HT-29 (cell line): ENCODE results near the gene MYO1E. TPM values are rescaled to one million over a fixed set of nuclear protein-coding genes. Genes with fewer than 3 reads are reported as not detected.
A peak's percentile ranks its signal among the peaks of the same experiment; 100 is the strongest.

ENCODE experiments used
- DNase-seq: peaks from one replicate; pipeline ENCODE4 v3.0.0-alpha.2; 2015; ENCODE audit warnings: low spot score
- total RNA-seq: library from RNA; depleted of rRNA; stranded (reverse); fragments of >200 nt; shearing (Covaris generic); gene quantifications from 2 replicates; pipeline ENCODE4 v1.2.3, GENCODE V29; 2014

MYO1E gene
- total RNA-seq, 1 experiment from 2014 or later, result 77.4 TPM

DNA sequence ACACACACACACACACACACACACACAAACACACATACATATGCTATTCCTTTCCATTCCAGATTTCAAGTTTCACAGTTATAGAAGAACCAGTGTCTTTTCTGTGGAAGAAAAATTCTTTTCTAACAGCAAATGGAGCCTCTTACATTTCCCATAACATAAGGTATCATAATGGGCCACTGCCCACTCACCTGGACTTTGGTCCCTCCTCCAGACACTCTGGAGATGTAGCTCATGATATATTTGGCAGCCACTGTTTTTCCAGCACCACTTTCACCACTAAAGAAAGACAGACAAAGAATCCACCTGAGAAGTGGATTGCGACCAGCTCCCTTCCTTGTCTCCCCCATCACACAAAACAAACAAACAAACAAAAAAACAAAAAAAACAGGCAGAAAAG lies 136.3 kb downstream of the MYO1E start:
- no peak for DNase-seq

DNA sequence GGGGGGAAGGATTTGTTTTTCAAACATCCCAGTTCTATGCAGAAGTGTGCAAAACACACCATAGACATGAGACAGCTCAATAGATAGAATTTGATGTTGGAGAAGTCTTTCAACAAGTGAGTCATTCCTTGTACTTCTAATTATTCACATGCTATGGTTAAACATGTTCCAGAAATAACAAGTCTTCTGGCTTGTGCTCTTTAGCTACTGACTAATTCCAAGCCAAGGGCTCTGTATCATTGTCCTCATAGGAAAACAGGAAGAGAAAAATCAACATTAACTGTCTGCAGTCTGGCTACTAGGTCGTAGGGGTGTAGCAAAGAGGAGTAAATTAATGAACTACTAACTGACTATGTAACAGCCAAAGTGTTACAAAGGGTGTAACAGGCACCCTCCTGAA lies 140.2 kb downstream of the MYO1E start:
- DNase-seq, result no peak

DNA sequence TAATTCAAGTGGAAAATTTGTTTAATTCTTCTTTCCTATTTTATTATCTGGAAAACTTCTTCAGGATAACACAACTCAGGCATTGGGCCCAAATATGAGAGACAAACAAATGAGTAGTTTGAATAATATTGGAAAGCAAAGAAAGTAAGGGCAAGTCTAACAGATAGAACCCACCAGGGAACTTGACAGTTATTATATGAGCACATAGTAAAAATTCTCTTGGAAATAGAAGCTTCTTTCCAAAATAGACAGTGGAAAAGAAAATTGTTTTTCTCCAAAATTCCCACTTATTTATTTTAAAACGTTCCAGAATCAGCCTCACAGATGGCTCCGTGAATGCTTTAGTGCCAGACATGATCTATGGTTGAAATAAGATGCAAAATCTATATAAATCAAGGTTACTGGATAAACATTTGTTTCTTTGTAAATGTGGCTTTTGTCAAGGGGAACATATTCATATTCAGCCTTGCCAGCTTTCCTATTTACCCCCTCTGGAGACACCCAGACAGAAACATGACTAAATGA lies 142.1 kb downstream of the MYO1E start:
- DNase-seq, result no peak

DNA sequence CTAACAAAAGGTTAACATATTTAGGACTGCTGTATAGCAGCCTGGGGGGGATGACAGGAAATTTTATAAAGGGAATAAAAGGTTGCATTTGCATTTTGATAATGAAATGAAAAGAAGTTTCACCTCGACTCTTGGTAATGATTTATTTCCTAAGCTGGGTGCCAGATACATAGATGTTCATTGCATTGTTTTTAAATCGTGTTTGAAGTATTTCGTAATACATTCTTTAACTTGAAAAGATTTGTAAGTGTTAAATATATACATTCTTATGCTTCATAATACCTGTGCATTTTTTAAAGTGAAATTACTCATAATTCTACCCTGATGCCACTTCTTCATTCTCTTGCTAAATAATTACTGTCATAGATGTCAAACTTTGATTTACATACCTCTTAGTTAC lies 143.2 kb downstream of the MYO1E start:
- no peak for DNase-seq

DNA sequence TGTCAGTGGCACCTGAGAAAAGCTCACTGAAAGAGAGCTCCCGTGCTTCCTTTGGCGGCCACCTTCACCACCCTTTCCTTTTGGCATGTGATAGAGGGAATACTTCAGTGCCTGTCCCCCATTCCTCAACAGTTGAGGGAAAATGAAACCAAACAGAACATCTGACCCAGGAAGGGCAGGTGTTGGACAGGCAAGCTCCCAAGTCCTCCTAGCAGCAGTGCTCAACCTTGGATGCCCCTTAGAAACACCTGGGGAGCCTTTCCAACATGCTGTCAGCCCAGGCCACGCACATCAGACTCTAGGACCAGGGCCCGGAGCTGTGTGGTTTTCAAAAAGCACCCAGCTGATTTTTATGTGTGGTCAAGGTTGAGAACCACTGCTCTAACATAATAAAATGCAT lies 143.7 kb downstream of the MYO1E start:
- DNase-seq, result no peak

DNA sequence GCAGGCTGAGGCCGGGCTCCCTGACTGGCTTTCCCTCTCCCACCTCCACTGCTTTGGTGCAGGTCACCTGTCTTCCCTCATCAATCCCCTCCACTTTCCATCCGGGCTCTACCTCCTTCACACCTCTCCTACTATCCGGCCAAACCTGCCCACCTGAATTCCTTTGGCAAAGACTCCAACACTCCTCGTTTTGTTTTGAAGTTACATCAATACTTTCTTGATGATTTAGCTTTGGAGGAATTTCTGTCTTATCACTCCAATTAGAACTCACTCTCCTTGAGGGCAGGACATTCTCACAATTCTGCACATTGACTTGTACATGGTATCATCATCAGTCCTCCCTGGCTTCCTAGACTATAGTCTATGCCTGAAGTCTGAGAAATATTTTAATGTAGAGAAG lies 145.7 kb downstream of the MYO1E start:
- DNase-seq, result no peak

DNA sequence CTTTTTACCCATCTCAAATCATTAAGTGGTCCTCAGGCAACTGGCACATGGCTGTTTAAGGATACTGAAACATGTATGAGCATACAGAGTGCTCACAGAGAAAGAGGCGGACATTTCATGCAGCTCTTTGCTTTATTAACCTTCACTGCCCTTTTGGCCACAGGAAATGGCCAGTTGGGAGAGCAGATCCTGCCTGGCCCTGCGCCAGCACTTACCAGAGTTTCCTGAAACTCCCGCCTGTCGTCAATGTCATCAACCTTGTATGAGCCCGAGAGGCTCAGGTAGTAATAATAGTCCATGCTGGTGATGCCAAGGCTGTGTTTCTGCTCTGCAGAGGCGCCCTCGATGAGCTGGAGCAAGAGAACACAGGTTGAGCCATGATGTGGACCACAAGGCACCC lies 148.2 kb downstream of the MYO1E start:
- DNase-seq, result peak; percentile 58

DNA sequence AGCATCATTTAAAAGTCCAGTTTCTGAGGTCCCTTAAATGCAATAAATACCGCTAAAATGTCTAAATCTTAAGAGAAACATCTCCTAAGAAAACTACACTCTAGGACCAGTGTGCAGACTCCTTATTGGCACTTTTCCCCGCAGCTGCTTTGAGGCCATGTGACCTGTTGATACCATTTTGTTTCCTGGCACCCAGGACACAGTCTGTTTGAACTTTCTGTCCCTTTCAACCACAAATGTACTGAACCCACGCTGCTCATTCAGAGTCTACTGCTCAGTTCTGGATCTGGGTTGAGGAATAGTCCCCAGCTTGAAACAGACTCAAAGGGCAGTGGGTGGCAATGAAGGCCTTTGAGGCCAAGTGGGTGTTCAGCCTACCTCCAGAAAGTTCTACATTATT lies 148.9 kb downstream of the MYO1E start:
- no peak for DNase-seq

DNA sequence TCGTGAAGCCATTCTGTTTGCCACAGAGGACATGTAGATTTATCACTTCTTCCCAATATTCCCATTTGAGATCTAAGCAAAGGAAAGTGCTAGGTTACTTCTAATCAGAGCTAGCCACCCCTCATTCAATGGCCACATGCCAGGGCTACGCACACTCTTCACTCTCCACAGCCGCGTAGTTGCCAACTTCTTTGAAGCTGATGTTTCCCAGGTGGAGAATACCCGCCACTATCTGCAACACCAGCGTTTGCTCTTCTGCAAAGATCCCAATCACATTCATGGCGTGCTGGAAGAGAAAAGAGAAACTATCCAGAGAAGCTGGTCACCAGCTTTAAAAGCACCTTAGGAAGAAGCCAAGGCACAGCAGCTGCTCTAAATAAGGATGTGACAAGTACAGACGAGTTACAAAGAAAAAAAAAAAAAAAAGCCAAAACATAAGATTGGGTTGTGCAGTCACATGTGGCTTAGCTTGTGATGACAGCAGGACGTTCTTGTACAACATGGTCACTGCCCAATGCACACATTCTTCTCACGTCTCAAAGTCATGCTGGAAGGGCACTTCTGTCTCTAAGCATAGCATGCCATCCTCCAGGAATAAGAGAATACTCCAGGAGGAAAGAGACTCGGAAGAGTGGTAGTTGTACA lies 149.6 kb downstream of the MYO1E start:
- DNase-seq, result no peak

DNA sequence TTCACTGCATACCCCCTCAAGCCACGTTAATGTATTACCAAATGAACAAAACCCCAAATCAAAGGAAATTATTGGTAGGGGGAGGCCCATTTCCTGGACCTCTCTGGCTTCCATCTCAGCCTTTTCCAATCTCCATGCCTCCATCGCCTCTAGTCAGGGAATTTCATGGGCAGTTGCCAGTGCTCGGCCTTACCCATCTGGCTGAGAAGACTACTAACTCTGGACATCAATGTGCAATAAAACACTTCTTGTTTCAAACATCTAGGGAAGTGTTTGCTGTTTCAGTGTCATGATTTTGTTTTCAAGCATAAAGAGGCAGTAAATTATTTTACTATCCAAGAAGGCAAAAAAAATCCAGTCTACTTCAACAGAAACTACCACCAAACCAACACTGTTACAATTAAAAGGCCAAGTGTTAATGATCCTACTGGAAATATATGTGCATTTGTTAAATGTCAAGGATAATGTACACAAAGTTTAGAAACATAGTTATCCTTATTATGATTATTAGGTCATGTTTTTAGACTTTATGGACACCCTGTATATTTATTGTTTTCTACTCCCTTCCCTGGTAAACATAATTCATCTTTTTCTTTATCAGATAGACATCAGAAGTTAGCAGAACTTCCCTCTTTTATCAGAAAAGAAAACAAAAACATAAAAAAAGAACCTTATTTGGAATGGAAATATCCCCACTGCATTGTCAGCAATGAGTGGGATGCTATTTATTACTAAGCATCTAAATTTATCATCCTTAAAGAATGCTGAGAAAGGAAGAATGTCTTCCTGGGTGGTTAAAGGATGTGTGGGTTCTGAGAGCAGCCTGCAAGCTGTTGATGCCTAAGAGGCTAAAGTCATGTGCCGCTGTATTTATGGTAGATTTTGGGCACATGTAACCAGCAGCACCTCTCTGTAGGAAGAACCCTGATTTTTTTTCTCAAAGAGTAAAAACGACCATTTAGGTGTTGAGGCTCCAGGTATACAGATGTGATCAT lies 150.9 kb downstream of the MYO1E start:
- no peak for DNase-seq

DNA sequence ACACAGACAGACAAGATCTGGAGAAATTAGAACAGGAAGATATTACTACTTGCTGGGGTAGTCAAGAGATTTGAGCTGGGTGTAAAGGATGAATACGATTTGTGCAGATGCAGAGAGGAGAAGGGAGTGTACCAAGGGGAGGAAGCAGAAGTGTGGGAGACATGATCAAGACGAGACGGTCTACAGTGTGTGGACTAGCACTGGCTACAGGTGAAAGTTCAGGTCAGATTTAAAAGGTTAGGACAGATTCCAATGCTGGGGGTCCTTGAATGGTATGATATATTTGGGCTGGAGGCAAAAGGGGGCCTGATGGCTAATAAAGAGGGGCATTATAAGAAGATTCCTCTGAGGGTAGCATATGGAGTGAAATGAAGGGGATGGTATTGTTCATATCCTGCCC lies 154.0 kb downstream of the MYO1E start:
- DNase-seq, result no peak

DNA sequence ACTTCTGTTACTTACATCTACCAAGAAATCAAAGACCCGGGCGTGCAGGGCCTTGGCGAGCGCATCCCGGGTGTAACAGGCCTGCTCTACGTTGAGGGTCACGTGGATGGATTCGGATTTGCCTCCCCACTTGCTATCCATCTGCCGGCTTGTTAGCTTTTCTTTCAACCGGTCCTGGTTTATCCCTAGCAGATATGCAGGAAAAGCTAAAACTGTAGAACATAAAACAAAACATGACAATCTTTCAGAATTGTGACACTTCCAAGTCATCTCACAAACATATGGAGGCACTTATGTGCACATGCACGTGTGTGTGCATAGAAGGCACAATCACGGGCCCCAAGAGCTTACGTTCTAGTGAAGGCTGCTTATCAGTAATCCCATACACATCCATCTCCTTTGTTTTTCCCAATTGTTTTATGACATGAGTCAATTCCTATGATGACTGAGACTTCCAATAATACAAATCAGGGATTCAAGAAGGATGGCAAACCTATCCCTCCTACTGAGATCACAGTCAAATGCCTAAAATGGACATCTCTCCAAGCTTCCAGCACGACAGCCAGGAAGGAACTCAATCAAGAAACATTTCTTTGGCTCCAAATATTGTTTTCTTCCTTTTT lies 154.7 kb downstream of the MYO1E start:
- no peak for DNase-seq

DNA sequence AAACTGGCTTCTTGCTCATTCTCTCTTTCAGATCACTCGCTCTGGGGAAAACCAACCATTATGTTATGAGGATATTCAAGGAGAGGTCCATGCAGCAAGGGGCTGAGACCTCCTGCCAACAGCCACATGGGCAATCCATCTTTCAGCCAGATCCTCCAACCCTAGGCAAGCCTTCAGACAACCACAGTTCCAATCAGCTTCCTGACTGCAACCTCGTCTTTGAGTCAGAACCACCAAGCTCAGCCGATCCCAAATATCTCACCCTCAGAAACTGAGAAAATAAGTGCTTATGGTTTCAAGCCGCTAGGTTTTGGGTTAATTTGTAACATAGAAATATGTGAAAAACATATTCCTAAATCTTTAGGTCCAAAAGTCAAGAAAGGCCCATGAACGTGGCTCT lies 155.8 kb downstream of the MYO1E start:
- DNase-seq, result no peak

DNA sequence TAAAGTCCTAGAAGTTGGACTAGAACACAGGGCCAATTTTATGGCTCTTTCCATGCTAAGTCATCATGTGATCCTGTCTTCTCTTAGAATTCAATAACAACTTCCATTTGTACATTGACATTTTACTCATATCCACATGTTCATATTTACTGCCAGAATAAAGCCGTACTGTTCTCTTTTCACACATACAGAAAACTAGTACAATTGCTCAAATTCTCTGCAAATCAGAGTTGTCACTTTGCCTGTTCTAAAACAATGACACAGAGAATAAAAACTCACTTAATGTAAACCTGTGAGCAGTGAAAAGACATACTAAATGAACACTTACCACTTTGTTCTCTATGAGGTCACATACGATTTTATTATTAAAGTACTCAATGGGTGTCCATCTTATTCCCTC lies 162.5 kb downstream of the MYO1E start:
- no peak for DNase-seq

DNA sequence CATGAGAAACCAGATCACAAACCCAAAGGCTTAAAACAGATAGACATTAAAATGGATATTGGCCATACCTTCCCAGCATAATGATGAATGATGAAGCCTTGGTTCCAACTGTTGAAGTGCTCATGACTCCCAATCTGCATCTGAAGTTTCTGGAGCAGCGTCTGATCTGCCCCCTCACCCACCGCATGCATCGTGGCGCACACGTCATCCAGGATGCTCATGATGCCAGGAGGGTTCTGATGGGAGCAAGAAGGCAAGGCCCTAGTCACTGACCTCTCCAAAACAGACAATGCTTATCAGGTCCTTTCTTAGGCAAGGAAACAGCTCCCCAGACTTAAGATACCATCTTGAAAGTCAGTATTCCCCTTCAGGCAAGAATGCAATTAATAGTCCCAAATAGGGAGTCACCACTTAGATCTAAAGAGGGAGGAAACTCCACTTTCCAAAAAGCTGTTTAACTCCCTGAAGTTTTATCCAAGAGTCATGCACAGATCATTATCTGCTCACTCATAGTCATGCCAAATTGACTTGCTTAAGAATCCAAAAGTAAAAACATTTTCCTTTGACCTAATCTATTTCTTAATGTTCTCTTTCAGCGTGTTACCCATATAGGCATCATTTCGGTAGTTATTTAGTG lies 163.9 kb downstream of the MYO1E start:
- no peak for DNase-seq

DNA sequence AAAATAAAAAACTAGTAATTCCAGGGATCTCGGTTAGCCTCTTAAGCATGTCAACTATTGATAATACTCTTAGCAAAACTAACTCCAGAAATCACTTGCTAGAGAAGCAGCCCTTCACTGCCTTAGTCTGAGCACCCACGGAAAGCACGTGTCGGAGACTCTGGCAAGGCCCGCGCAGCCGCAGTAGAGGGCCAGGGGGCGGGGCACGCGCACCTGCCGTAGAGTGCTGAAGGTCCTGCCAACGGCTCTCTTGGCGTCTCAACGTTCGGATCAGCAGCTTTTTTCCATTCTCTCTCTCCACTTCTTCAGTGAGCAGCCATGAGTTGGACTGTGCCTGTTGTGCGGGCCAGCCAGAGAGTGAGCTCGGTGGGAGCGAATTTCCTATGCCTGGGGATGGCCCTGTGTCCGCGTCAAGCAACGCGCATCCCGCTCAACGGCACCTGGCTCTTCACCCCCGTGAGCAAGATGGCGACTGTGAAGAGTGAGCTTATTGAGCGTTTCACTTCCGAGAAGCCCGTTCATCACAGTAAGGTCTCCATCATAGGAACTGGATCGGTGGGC lies 166.0 kb downstream of the MYO1E start, which contains the start of gene LDHAL6B:
LDHAL6B (plus strand) TSS at position 221 of the 561 bp plus-strand sequence; CDS start at position 319, 98 bp downstream.
- DNase-seq, result no peak

DNA sequence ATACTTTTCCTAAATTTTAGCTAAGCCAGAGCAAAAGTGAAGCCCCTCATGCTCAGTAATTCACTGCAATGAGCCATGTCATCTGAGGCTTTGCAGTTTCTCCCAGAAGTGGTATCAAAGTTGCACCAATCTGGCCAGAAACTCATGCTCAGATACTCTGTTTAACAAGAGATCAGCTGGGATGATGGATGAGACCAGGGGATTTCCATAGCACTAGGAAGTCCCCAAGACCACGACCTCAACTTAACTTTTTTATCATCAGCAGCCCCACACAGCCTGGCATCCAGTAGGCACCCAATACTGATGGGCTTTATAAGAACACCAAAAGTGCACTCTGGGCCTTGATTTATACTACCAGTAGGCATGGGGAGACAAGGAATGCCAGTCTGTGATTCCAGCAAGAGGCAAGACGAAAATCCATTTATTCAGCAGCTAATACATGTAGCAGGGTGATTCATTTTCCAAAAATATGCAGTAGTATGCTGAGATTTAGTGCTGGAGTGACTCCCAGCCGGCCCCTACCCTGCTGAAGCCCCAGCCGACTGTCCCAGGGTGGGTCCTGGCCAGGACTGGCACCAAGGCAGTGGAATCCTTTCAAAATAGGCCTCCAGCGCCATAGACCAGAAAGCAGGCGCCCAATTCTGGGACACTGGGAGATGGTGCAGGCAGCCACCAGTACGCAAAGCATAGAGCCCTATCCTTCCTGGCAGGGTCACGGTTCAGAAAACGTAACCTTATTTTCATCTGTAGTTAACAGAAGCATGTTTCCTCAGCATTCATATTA lies 166.6 kb downstream of the MYO1E start:
- no peak for DNase-seq

DNA sequence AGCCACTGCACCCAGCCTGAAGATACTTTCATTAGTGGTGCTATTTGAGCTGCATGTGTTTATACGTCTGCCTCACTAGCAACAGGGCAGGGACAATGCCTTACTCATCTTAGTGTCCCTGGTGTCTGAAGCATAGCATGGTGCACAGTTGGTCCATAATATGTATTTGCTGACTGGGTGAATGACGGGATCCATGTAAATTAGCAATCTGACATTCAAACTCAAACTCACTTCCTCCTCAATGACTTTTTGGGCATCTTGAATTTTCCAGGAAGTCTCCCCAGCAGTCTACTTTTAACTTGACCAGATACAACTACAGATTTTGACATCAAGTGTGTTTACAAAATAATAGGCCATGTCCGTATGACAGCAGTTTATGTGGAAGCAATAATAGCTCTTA lies 169.0 kb downstream of the MYO1E start:
- DNase-seq, result no peak

DNA sequence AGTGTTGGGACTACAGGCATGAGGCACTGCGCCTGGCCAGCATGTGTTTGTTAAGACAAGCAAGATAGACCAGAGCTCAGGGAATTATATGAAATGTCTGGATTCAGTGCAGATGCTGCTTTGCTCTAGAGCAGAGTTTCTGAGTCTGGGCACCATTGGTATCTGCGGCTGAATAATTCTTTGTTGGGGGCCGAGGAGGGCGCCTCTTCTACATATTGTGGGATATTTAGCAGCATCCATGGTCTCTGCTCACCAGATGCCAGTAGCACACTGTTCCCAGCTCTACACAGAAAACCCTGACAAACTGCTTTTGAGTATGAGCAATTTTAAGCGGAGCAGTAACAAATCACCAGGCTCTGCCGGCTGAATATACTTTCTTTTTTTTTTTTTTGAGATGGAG lies 169.7 kb downstream of the MYO1E start:
- no peak for DNase-seq

DNA sequence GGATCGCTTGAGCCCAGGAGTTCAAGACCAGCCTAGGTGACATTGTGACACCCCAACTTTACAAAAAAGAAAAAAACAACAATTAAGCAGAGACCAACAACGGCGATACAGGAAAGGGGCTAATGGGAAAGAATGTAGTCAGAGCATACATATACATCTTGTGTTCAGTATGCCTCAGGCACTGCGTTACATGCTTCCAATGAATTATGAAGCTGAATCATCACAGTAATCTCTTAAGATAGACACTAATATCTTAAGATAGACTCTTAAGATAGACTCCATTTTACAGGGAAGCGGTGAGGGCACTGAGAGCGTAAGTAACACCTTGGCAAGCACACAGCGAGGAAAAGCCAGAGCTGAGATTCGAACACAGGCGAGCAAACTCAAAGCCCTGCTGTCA lies 172.1 kb downstream of the MYO1E start:
- no peak for DNase-seq
